Pancreas (tissue), 10 donors: Measurements from ENCODE around the gene CUX1. TPM values are rescaled to one million over a fixed set of nuclear protein-coding genes. Genes with fewer than 3 reads are reported as not detected.

Experiments used
- ATAC-seq, 4 donors: fragments of 200-7000 bp; cut with Tn5 transposase; one replicate each; pipeline versions ENCODE4 v1.8.0 to v1.9.1; 2020; ENCODE audit warnings: mild to moderate bottlenecking in 4 of 4, moderate library complexity in 4 of 4
- DNase-seq, 6 donors: peaks; one replicate each; pipeline ENCODE4 v3.0.0-alpha.2; 2020
- FAIRE-seq: peaks from 2 replicates; lab custom pipeline; 2012; peaks lifted over from hg19 to GRCh38; lab: Jason Lieb, UNC
- H3K27ac ChIP-seq, 4 donors: fragments of 200-600 bp; sonication (generic); 1 replicate in 3 of 4; 2 replicates in 1 of 4; pipeline versions ENCODE4 v1.5.0 to v1.8.0; 2020
- H3K27me3 ChIP-seq, 4 donors: fragments of 200-600 bp; one replicate each; pipeline ENCODE4 v1.8.0; 2021
- H3K36me3 ChIP-seq, 3 donors: fragments of 200-600 bp; sonication (generic) in 1 of 3; one replicate each; pipeline versions ENCODE4 v1.5.0 to v1.8.0; 2020 to 2021
- H3K4me1 ChIP-seq, 3 donors: fragments of 200-600 bp; one replicate each; pipeline ENCODE4 v1.8.0; 2021
- H3K4me3 ChIP-seq, 4 donors: fragments of 200-600 bp; sonication (generic) in 2 of 4; one replicate each; pipeline versions ENCODE4 v1.5.0 to v1.8.0; 2020 to 2021
- H3K9me3 ChIP-seq, 4 donors: fragments of 200-600 bp; one replicate each; pipeline ENCODE4 v1.8.0; 2021
- CTCF ChIP-seq, 4 donors: fragments of 200-600 bp; sonication (generic) in 3 of 4; IDR thresholded peaks; one replicate each; pipeline versions ENCODE4 v1.5.0 to v1.8.0; 2021; ENCODE audit warnings: antibody characterized with exemption in 4 of 4
- WGBS, 2 donors: extraction: QIAGEN DNeasy Blood & Tissue Kit; methylation state at CpG; one replicate each; pipeline ENCODE4 v1.1.7; 2013; 5-methylcytosine and 5-hydroxymethylcytosine counted together
- intact Hi-C, 3 donors: fragments of 100-400 bp; cut with DNase I; formaldehyde crosslinking; loops; one replicate each; pipeline versions ENCODE4 v1.11.1 to v1.14.2; 2022
- polyA plus RNA-seq, 2 donors: library from polyadenylated mRNA; stranded (reverse); fragments of 200-250 nt; gene quantifications; one replicate each; pipeline ENCODE4 v1.2.3, GENCODE V29; 2013
- total RNA-seq, 6 donors: library from RNA; stranded (reverse); fragmentation: NEBNext Ultra II Directional in 4 of 6; extraction: Animal tissue kit (Norgen Biotek cat#: 25700) in 4 of 6; gene quantifications; one replicate each; pipeline versions ENCODE4 v1.2.1 to v1.2.4, GENCODE V29; 2021 to 2023
- donor health status: healthy with polysubstance abuse.
- donor health status: DM: no; HTN: no; CAD: no; lungs with moderate emphysema.
- donor health status: DM: no; HTN: no; CAD: no.
- donor health status: control.
- donor health status: control.
- donor health status: Bipolar disorder and iron deficiency.
- donor health status: DM: yes; HTN: yes; CAD: no.
- donor health status: DM: no; HTN: no; CAD: no.
- donor health status: DM: no; HTN: no; CAD: no.
- donor health status: DM: yes; HTN: yes; CAD: no.

Gene CUX1
- total and polyA plus RNA-seq, 8 donors = 18.9 to 61.2 (median 45.1) TPM

- no peaks in the 10 kb centered on the region for H3K27me3 ChIP-seq
- H3K9me3 ChIP-seq = no peaks in the 10 kb centered on the region
- 96 to 97% methylated on average over 6 of the region's 6 CpGs for WGBS, 2 donors
- FAIRE-seq = no peak
- intact Hi-C loops = no loop called here
- no peak for ATAC-seq
- no peak overlapping the region for H3K27ac ChIP-seq
- DNase-seq = no peak
- H3K36me3 ChIP-seq = no peaks in the 10 kb centered on the region
- no peak for TF ChIP-seq CTCF (IDR thresholded peaks at IDR 0.05)
- H3K4me1 ChIP-seq = peaks cover 0 to 11% (median 10%) of the 10 kb centered on the region in 3 donors
- H3K4me3 ChIP-seq = no peak overlapping the region
These were observed 46.2 kb downstream of the CUX1 start for GRCh38 chr7:101863598-101863997.

GRCh38 chr7:101864039-101864438 is 46.6 kb downstream of the CUX1 start:
- H3K27me3 ChIP-seq = no peaks in the 10 kb centered on the region
- peaks cover 0 to 7% (median 5%) of the 10 kb centered on the region in 3 donors for H3K4me1 ChIP-seq
- intact Hi-C loops = no loop called here
- no peak for DNase-seq
- no peaks in the 10 kb centered on the region for H3K36me3 ChIP-seq
- H3K4me3 ChIP-seq = no peak overlapping the region
- no peak for ATAC-seq
- H3K27ac ChIP-seq = no peak overlapping the region
- no peaks in the 10 kb centered on the region for H3K9me3 ChIP-seq
- 84 to 92% methylated on average over 4 of the region's 4 CpGs for WGBS, 2 donors
- FAIRE-seq = no peak
- TF ChIP-seq CTCF (IDR thresholded peaks at IDR 0.05) = no peak

GRCh38 chr7:101865031-101865430 is 47.6 kb downstream of the CUX1 start:
- FAIRE-seq = no peak
- H3K36me3 ChIP-seq = no peaks in the 10 kb centered on the region
- no peaks in the 10 kb centered on the region for H3K9me3 ChIP-seq
- no peak for ATAC-seq
- intact Hi-C loops = no loop called here
- no peak for TF ChIP-seq CTCF (IDR thresholded peaks at IDR 0.05)
- H3K27me3 ChIP-seq = no peaks in the 10 kb centered on the region
- H3K4me1 ChIP-seq = peaks cover 0 to 2% (median under 1%) of the 10 kb centered on the region in 3 donors
- 87 to 89% methylated on average over 7 of the region's 7 CpGs for WGBS, 2 donors
- DNase-seq = no peak
- H3K27ac ChIP-seq = no peak overlapping the region
- no peak overlapping the region for H3K4me3 ChIP-seq

GRCh38 chr7:101865455-101865854 is 48.0 kb downstream of the CUX1 start:
- Histone ChIP-seq H3K27me3 (no peaks in the 10 kb centered on the region), H3K27ac (no peak overlapping the region), H3K9me3 (no peaks in the 10 kb centered on the region), H3K36me3 (no peaks in the 10 kb centered on the region), H3K4me3 (no peak overlapping the region), H3K4me1 (peaks cover 0 to 6% (median 5%) of the 10 kb centered on the region in 3 donors)
- FAIRE-seq (no peak), DNase-seq (no peak), ATAC-seq (no peak)
- 91 to 92% methylated on average over 13 of the region's 13 CpGs for WGBS, 2 donors
- intact Hi-C loops = no loop called here
- TF ChIP-seq CTCF (IDR thresholded peaks at IDR 0.05) = no peak

- ATAC-seq (no peak), DNase-seq (no peak), FAIRE-seq (no peak)
- Histone ChIP-seq H3K4me3 (no peak overlapping the region), H3K4me1 (peaks cover 0 to 11% (median 9%) of the 10 kb centered on the region in 3 donors), H3K36me3 (no peaks in the 10 kb centered on the region), H3K27me3 (no peaks in the 10 kb centered on the region), H3K9me3 (no peaks in the 10 kb centered on the region), H3K27ac (no peak overlapping the region)
- intact Hi-C loops = no loop called here
- TF ChIP-seq CTCF (IDR thresholded peaks at IDR 0.05) = no peak
- WGBS, 2 donors = 95 to 98% methylated on average over 8 of the region's 8 CpGs
These were observed 48.9 kb downstream of the CUX1 start for GRCh38 chr7:101866328-101866727.
